Caco-2 (cell line): ENCODE results near the gene RMI2. TPM values are rescaled to one million over a fixed set of nuclear protein-coding genes. Genes with fewer than 3 reads are reported as not detected.

ENCODE experiments used
- BruUV-seq: library from RNA; stranded (reverse); fragments of 400-500 nt; replicated peaks from 2 replicates; lab custom pipeline; 2021; lab: Mats Ljungman, UMichigan
- CTCF ChIA-PET: fragments of 300-600 bp; sonication (Branson Sonifier 250); formaldehyde crosslinking; loops from one replicate; lab custom pipeline; 2022; ENCODE audit warnings: antibody characterized with exemption; lab: Charles Lee
- POLR2A ChIA-PET: fragments of 300-600 bp; sonication (Branson Sonifier 250); formaldehyde crosslinking; loops from one replicate; lab custom pipeline; 2022; ENCODE audit warnings: antibody characterized with exemption; lab: Charles Lee
- DNase-seq, 2 experiments: peaks; one replicate each; pipeline versions ENCODE4 v3.0.0 to v3.0.0-alpha.2; 2020 to 2022
- H3K27me3 ChIP-seq: replicated peaks from 2 replicates; pipeline ENCODE4 v1.6.0; 2011; ENCODE audit warnings: low read length; ENCODE audit not compliant: control insufficient read depth, insufficient read depth
- H3K36me3 ChIP-seq: 2 replicates; pipeline ENCODE4 v1.5.1; 2011; ENCODE audit warnings: low read length; ENCODE audit not compliant: control insufficient read depth, insufficient read depth
- H3K4me1 ChIP-seq: fragments of 250-450 bp; sonication (Bioruptor Pico); 2 replicates; pipeline ENCODE4 v1.5.1; 2020; ENCODE audit warnings: mild to moderate bottlenecking
- H3K4me3 ChIP-seq: 2 replicates; pipeline ENCODE4 v1.5.1; 2011; ENCODE audit warnings: low read depth, mild to moderate bottlenecking, control low read depth, low read length
- H3K9me3 ChIP-seq: fragments of 250-450 bp; sonication (Bioruptor Pico); 2 replicates; pipeline ENCODE4 v1.5.1; 2020; ENCODE audit warnings: mild to moderate bottlenecking, moderate library complexity
- H3K27ac Mint-ChIP-seq: one replicate; pipeline ENCODE4 v1.8.0; 2022; ENCODE audit warnings: mixed read lengths; ENCODE audit not compliant: unreplicated experiment
- H3K27me3 Mint-ChIP-seq: one replicate; pipeline ENCODE4 v1.8.0; 2022; ENCODE audit warnings: mixed read lengths; ENCODE audit not compliant: insufficient read depth, unreplicated experiment
- H3K36me3 Mint-ChIP-seq: one replicate; pipeline ENCODE4 v1.8.0; 2022; ENCODE audit warnings: mild to moderate bottlenecking, mixed read lengths; ENCODE audit not compliant: insufficient read depth, unreplicated experiment
- H3K4me1 Mint-ChIP-seq: one replicate; pipeline ENCODE4 v1.8.0; 2022; ENCODE audit warnings: low read depth, mixed read lengths; ENCODE audit not compliant: unreplicated experiment
- H3K4me3 Mint-ChIP-seq: one replicate; pipeline ENCODE4 v1.8.0; 2022; ENCODE audit warnings: mild to moderate bottlenecking, moderate library complexity, mixed read lengths; ENCODE audit not compliant: unreplicated experiment
- H3K9me3 Mint-ChIP-seq: one replicate; pipeline ENCODE4 v1.8.0; 2022; ENCODE audit warnings: mixed read lengths; ENCODE audit not compliant: unreplicated experiment
- intact Hi-C: fragments of 100-400 bp; cut with micrococcal nuclease; formaldehyde crosslinking; loops from one replicate; pipeline ENCODE4 v1.10.0; 2022; ENCODE audit not compliant: unreplicated experiment
- total RNA-seq: library from RNA; stranded (reverse); gene quantifications from 2 replicates; pipeline ENCODE4 v1.2.3, GENCODE V29; 2022
- TF ChIP-seq, protein P1 (sequence below), 2 experiments: fragments of 200-600 bp in 1 of 2; IDR thresholded peaks; 1 replicate in 1 of 2; 2 replicates in 1 of 2; pipeline versions ENCODE4 v1.5.1 to v1.8.0; 2011 to 2022; ENCODE audit warnings: antibody characterized with exemption in 1 of 2, control low read depth in 1 of 2, inconsistent platforms in 1 of 2, low read depth in 1 of 2, low read length in 1 of 2, mild to moderate bottlenecking in 1 of 2, moderate library complexity in 1 of 2; ENCODE audit not compliant: insufficient read depth in 1 of 2, severe bottlenecking in 1 of 2, unreplicated experiment in 1 of 2

The RMI2 gene
- total RNA-seq, 1 experiment from 2014 or later: 52.7 TPM

DNA sequence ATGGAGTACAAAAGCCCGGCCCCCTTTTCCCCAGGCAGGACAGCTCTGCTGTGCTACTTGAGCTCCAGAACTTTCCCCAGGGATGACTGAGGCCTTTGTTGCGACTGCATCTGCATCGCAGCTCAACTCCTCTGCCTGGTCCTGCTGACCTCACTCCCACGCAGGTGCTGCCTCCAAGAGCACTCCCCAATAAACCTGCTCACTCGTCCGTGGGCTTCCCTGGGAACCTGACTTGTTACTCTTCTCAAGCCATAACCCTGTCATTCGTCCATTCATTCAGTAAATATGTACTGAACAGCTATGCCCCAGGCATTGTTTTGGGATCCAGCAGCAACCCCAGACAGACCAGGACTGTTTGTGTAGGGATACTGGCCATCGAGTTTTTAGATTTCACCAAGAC, 11.6 kb upstream of the RMI2 start:
- no peak for DNase-seq
- Histone ChIP-seq H3K4me3 (no peak overlapping the region), H3K36me3 (no peaks in the 10 kb centered on the region), H3K9me3 (no peaks in the 10 kb centered on the region), H3K4me1 (peaks cover 15% of the 10 kb centered on the region), H3K27me3 (no peaks in the 10 kb centered on the region)
- TF ChIP-seq, protein P1, sequence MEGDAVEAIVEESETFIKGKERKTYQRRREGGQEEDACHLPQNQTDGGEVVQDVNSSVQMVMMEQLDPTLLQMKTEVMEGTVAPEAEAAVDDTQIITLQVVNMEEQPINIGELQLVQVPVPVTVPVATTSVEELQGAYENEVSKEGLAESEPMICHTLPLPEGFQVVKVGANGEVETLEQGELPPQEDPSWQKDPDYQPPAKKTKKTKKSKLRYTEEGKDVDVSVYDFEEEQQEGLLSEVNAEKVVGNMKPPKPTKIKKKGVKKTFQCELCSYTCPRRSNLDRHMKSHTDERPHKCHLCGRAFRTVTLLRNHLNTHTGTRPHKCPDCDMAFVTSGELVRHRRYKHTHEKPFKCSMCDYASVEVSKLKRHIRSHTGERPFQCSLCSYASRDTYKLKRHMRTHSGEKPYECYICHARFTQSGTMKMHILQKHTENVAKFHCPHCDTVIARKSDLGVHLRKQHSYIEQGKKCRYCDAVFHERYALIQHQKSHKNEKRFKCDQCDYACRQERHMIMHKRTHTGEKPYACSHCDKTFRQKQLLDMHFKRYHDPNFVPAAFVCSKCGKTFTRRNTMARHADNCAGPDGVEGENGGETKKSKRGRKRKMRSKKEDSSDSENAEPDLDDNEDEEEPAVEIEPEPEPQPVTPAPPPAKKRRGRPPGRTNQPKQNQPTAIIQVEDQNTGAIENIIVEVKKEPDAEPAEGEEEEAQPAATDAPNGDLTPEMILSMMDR (IDR thresholded peaks at IDR 0.05; ENCODE audit: insufficient read depth in 1 of 2, low read depth in 1 of 2, low read length in 1 of 2, severe bottlenecking in 1 of 2, unreplicated experiment in 1 of 2): no peak
- Mint-ChIP-seq H3K36me3 (peaks cover 7% of the 10 kb centered on the region), H3K27ac (no peak overlapping the region), H3K9me3 (no peaks in the 10 kb centered on the region), H3K27me3 (no peaks in the 10 kb centered on the region), H3K4me1 (peaks cover 12% of the 10 kb centered on the region), H3K4me3 (no peak overlapping the region)
- intact Hi-C loops: no loop called here
- ChIA-PET POLR2A (interaction anchor here (1.1 kb wide), 1 partner anchor 78 kb away, joined by 7 read pairs; the partner anchor contains the start of gene SOCS1), CTCF (no interaction called here)
- no TSS peak for BruUV-seq

DNA sequence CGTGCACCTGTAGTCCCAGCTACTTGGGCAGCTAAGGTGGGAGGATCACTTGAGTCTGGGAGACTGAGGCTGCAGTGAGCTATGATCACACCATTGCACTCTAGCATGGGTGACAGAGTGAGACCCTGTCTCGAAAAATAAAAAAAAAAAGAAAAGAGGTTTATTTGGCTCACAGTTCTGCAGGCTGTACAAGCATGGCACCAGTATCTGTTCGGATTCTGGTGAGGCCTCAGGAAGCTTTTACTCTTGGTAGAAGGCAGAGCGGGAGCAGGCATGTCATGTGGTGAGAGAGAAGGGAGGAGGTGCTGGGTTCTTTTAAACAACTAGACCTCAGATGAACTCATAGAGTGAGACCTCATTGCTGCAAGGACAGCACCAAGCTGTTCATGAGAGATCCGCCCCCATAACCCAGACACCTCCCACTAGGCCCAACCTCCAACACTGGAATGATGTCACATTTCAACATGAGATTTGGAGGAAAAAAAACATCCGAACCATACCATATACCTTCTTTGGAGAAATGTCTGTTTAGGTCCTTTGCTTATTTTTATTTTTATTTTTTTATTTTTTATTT, 10.3 kb upstream of the RMI2 start:
- BruUV-seq: no TSS peak
- Mint-ChIP-seq H3K27me3 (no peaks in the 10 kb centered on the region), H3K36me3 (peaks cover 7% of the 10 kb centered on the region), H3K4me1 (peaks cover 6% of the 10 kb centered on the region), H3K4me3 (no peak overlapping the region), H3K9me3 (no peaks in the 10 kb centered on the region), H3K27ac (no peak overlapping the region)
- CTCF ChIA-PET: no interaction called here
- no peaks in the 10 kb centered on the region for H3K27me3 ChIP-seq
- no peaks in the 10 kb centered on the region for H3K9me3 ChIP-seq
- no peaks in the 10 kb centered on the region for H3K36me3 ChIP-seq
- TF ChIP-seq, protein P1 (IDR thresholded peaks at IDR 0.05; ENCODE audit: insufficient read depth in 1 of 2, low read depth in 1 of 2, low read length in 1 of 2, severe bottlenecking in 1 of 2, unreplicated experiment in 1 of 2): no peak
- 0 out of 2 replicates have a peak, but pooled peaks cover 5% of the 10 kb centered on the region for H3K4me1 ChIP-seq
- intact Hi-C loops: no loop called here
- POLR2A ChIA-PET: interaction anchor here (0.6 kb wide), 1 partner anchor 80 kb away, joined by 3 read pairs; no protein-coding TSS in a partner anchor
- DNase-seq: no peak
- no peak overlapping the region for H3K4me3 ChIP-seq

DNA sequence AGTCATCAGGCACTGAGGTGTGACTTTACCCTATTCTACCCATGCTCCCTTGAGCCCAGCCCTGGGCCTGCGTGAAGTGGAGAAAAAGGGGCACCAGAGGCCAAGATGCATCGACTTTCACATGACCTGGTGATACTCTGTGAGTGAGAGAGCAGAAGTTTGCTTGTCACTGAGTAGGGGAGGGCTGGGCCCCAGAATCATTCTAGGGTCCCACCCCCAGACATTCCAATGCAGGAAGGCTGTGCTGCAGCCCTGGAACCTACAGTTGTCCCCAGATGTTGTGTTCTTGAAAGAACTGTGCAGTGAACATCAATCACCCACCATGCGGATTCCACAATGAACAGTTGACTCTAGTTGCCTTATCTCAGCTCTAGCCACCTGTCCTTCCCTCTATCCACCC, 6.2 kb upstream of the RMI2 start:
- no peaks in the 10 kb centered on the region; the same call in 1 of the 2 replicates for H3K36me3 ChIP-seq
- Mint-ChIP-seq H3K36me3 (peaks cover 5% of the 10 kb centered on the region), H3K27me3 (no peaks in the 10 kb centered on the region), H3K9me3 (no peaks in the 10 kb centered on the region), H3K4me3 (no peak overlapping the region), H3K4me1 (no peaks in the 10 kb centered on the region), H3K27ac (no peak overlapping the region)
- H3K4me1 ChIP-seq: no peaks in the 10 kb centered on the region
- TF ChIP-seq, protein P1 (IDR thresholded peaks at IDR 0.05; ENCODE audit: insufficient read depth in 1 of 2, low read depth in 1 of 2, low read length in 1 of 2, severe bottlenecking in 1 of 2, unreplicated experiment in 1 of 2): no peak
- no peak for DNase-seq
- no peaks in the 10 kb centered on the region for H3K27me3 ChIP-seq
- no peaks in the 10 kb centered on the region for H3K9me3 ChIP-seq
- ChIA-PET CTCF (no interaction called here), POLR2A (no interaction called here)
- BruUV-seq: no TSS peak
- intact Hi-C loops: no loop called here
- no peak overlapping the region for H3K4me3 ChIP-seq
